HUES64 (cell line): ENCODE results near the gene FBXO34.
"Not testable (repeated sequence)": the region's sequence is repeated elsewhere in the genome, so short reads cannot be mapped to it uniquely, and the experiment has no call there.

ENCODE experiments used
- H3K27ac ChIP-seq: 2 replicates; pipeline ENCODE4 v1.7.0; 2013; ENCODE audit warnings: low read depth, low read length, inconsistent platforms
- H3K27me3 ChIP-seq: 2 replicates; pipeline ENCODE4 v1.6.1; 2013; ENCODE audit warnings: mild to moderate bottlenecking, low read length; ENCODE audit not compliant: insufficient read depth
- H3K36me3 ChIP-seq: 2 replicates; pipeline ENCODE4 v1.6.1; 2013; ENCODE audit warnings: mild to moderate bottlenecking, low read length; ENCODE audit not compliant: insufficient read depth
- H3K4me1 ChIP-seq: 2 replicates; pipeline ENCODE4 v1.6.1; 2013; ENCODE audit warnings: mild to moderate bottlenecking, low read length, moderate library complexity; ENCODE audit not compliant: insufficient read depth
- H3K4me3 ChIP-seq: 2 replicates; pipeline ENCODE4 v1.5.1; 2013; ENCODE audit warnings: mild to moderate bottlenecking, low read length, moderate library complexity
- H3K9ac ChIP-seq: 2 replicates; pipeline ENCODE4 v1.6.1; 2013; ENCODE audit warnings: mild to moderate bottlenecking, low read depth, low read length
- H3K9me3 ChIP-seq: 2 replicates; pipeline ENCODE4 v1.6.1; 2013; ENCODE audit warnings: low read depth, low read length; ENCODE audit not compliant: insufficient read depth
- WGBS: fragments of 150-250, 120-280 bp; methylation state at CpG from one replicate; pipeline ENCODE4 v1.1.7; 2013; ENCODE audit warnings: missing lambda C conversion rate; 5-methylcytosine and 5-hydroxymethylcytosine counted together

Gene FBXO34

DNA sequence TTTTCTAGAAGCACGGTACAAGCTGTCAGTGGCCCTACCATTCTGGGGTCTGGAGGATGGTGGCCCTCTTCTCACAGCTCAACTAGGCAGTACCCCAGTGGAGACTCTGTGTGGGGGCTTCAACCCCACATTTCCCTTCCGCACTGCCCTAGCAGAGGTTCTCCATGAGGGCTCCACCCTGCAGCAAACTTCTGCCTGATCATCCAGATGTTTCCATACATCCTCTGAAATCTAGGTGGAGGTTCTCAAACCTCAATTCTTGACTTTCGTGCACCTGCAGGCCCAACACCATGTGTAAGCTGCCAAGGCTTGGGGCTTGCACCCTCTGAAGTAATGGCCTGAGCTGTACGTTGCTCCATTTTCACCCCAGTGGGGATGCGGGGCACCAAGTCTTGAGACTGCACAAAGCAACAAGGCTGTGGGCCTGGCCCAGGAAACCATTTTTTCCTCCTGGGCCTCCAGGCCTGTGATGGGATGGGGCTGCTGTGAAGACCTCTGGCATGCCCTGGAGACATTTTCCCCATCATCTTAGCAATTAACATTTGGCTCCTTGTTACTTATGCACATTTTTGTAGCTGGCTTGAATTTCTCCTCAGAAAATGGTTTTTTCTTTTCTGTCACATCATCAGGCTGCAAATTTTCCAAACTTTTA, 41.3 kb downstream of the FBXO34 start:
- H3K9ac ChIP-seq, result not testable (repeated sequence)
- WGBS, result 96% methylated on average over 5 of the region's 5 CpGs

DNA sequence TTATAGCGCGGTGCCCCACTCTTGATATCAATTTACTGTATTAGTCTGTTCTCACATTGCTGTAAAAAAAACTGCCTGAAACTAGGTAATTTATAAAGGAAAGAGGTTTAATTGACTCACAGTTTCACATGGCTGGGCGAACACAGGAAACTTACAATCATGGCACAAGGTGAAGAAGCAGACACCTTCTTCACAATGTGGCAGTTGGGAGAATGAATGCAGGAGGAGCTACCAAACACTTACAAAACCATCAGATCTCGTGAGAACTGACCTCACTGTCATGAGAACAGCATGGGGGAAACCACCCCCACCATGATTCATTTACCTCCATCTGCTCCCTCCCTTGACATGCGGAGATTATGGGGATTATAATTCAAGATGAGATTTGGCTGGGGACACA, 42.3 kb downstream of the FBXO34 start:
- H3K36me3 ChIP-seq, result peaks cover 21% of the 10 kb centered on the region
- no peaks in the 10 kb centered on the region for H3K4me1 ChIP-seq
- WGBS, result 93% methylated on average over 4 of the region's 5 CpGs
- H3K9me3 ChIP-seq, result peaks cover 34% of the 10 kb centered on the region
- H3K27me3 ChIP-seq, result no peaks in the 10 kb centered on the region
- no peak overlapping the region for H3K27ac ChIP-seq
- H3K4me3 ChIP-seq, result no peak overlapping the region
- no peak overlapping the region for H3K9ac ChIP-seq

More for the DNA sequence above, 41.3 kb downstream of the FBXO34 start:
- not testable (repeated sequence) for H3K27me3 ChIP-seq, H3K4me1 ChIP-seq, H3K4me3 ChIP-seq, H3K27ac ChIP-seq
- H3K36me3 ChIP-seq, result peaks cover 21% of the 10 kb centered on the region
- H3K9me3 ChIP-seq, result peaks cover 34% of the 10 kb centered on the region

GRCh38 chr14:55314449-55314848, 43.2 kb downstream of the FBXO34 start:
- Histone ChIP-seq H3K27me3 (no peaks in the 10 kb centered on the region), H3K36me3 (peaks cover 21% of the 10 kb centered on the region), H3K4me3 (no peak overlapping the region), H3K4me1 (no peaks in the 10 kb centered on the region), H3K9me3 (peaks cover 34% of the 10 kb centered on the region), H3K27ac (no peak overlapping the region), H3K9ac (no peak overlapping the region)

- Histone ChIP-seq H3K4me1 (no peaks in the 10 kb centered on the region), H3K9ac (no peak overlapping the region), H3K36me3 (peaks cover 13% of the 10 kb centered on the region), H3K4me3 (no peak overlapping the region), H3K27ac (no peak overlapping the region), H3K27me3 (no peaks in the 10 kb centered on the region), H3K9me3 (peaks cover 19% of the 10 kb centered on the region)
- WGBS, result 89% methylated on average over 4 of the region's 4 CpGs
Observed at GRCh38 chr14:55316564-55316963, 45.3 kb downstream of the FBXO34 start.

- Histone ChIP-seq H3K27me3 (no peaks in the 10 kb centered on the region), H3K36me3 (peaks cover 13% of the 10 kb centered on the region), H3K4me3 (no peak overlapping the region), H3K9me3 (peaks cover 9% of the 10 kb centered on the region), H3K27ac (no peak overlapping the region), H3K4me1 (no peaks in the 10 kb centered on the region), H3K9ac (no peak overlapping the region)
- WGBS, result 89% methylated on average over 2 of the region's 3 CpGs
Observed at GRCh38 chr14:55317542-55318306, 46.5 kb downstream of the FBXO34 start.

DNA sequence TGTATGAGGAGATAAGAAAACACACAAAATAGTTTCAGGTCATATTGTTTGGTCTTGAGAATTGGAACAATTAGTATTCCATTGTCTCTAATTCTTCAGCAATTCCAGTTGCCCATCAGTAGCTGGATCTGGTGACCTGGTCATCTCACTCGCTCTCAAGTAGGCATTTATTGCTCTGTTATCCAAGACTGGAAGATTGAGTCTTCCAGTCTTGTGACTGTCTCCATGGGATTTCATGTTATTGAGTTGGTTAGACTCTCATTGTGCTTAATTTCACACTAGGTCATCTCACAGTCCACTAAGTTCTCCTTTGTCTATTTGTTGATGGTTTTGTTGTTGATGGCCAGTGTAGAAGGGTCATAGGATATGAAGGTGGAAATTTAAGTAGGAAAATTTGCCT, 47.5 kb downstream of the FBXO34 start:
- H3K4me1 ChIP-seq, result no peaks in the 10 kb centered on the region
- H3K27me3 ChIP-seq, result no peaks in the 10 kb centered on the region
- H3K9ac ChIP-seq, result no peak overlapping the region
- no peak overlapping the region for H3K4me3 ChIP-seq
- no peaks in the 10 kb centered on the region for H3K9me3 ChIP-seq
- H3K27ac ChIP-seq, result no peak overlapping the region
- peaks cover 5% of the 10 kb centered on the region; the same call in 1 of the 2 replicates for H3K36me3 ChIP-seq
- 96% methylated on average over 1 of the region's 1 CpG for WGBS

DNA sequence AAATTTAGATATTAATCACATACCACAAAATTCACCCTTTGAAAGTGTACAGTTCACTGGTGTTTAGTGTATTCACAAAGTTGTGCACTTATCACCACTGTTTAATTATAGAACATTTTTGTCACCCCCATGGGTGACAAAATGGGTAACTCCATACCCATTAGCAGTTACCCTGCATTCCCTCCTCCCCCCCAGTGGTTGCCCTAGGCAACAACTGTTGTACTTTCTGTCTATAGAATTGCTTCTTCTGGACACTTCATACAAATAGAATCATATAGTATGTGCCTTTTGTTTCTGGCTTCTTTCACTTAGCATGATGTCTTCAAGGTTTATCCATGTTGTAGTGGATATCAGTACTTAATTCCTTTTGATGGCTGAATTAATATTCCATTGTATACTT, 52.7 kb downstream of the FBXO34 start:
- Histone ChIP-seq H3K4me1 (peaks cover 5% of the 10 kb centered on the region; the same call in 1 of the 2 replicates), H3K27me3 (no peaks in the 10 kb centered on the region), H3K9ac (no peak overlapping the region), H3K9me3 (no peaks in the 10 kb centered on the region), H3K4me3 (no peak overlapping the region), H3K27ac (no peak overlapping the region), H3K36me3 (no peaks in the 10 kb centered on the region)

DNA sequence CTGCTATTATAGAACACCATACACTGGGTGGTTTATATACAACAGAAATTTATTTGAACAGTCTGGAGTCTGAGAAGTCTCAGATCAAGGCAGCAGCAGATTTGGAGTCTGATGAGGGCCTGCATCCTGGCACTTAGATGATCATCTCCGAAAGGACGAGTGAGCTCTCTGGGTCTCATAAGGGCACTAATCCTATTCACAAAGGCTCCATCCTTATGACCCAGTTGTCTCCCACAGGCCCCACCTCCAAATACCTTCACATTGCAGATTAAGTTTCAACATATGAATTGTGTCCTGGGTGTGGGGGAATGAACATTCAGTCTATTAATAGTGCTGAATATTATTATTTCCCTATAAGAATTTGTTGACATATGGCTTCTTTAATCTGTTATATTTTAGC, 53.6 kb downstream of the FBXO34 start:
- Histone ChIP-seq H3K4me3 (no peak overlapping the region), H3K9ac (no peak overlapping the region), H3K27me3 (no peaks in the 10 kb centered on the region), H3K9me3 (no peaks in the 10 kb centered on the region), H3K36me3 (no peaks in the 10 kb centered on the region), H3K4me1 (peaks cover 5% of the 10 kb centered on the region; the same call in 1 of the 2 replicates), H3K27ac (no peak overlapping the region)
- 93% methylated on average over 2 of the region's 2 CpGs for WGBS

DNA sequence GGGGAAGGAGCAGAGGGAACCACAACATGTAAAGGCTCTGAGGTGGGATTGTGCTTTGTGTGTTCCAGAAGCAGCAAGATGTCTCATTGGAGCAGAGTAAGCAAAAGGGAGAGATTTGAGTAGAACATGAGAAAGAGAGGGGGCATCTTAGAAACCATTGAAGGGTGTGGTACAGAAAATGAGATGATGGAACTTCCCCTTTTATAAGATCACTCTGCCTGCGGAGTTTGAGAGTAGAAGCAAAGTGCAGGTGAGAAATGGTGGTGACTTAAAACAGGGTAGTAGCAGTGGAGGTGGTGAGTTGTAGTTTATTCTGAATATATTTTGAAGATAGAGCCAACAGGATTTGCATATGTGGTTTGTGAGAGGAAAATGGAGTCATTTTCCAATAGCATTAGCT, 56.0 kb downstream of the FBXO34 start:
- Histone ChIP-seq H3K27me3 (no peaks in the 10 kb centered on the region), H3K36me3 (no peaks in the 10 kb centered on the region), H3K9me3 (no peaks in the 10 kb centered on the region), H3K27ac (no peak overlapping the region), H3K9ac (no peak overlapping the region), H3K4me3 (no peak overlapping the region), H3K4me1 (peaks cover 5% of the 10 kb centered on the region; the same call in 1 of the 2 replicates)
- 92% methylated on average over 1 of the region's 1 CpG for WGBS

DNA sequence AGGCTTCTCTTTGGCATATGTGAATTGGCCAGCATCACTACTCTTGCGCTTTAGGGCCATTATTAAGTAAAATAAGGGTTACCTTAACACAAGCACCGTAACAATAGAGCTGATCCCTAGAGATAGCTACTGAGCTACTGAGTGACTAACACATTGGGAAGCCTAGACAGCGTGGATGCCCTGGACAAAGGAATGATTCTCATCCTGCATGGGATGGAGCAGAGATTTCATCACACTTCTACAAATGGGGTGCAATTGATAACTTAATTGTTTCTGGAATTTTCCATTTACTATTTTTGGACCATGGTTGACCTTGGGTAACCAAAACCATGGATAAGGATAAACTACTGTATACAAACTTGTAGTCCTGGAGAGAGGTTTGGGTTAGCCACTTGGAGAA, 57.1 kb downstream of the FBXO34 start:
- Histone ChIP-seq H3K36me3 (no peaks in the 10 kb centered on the region), H3K27ac (no peak overlapping the region), H3K9ac (no peak overlapping the region), H3K4me1 (peaks cover 5% of the 10 kb centered on the region; the same call in 1 of the 2 replicates), H3K9me3 (no peaks in the 10 kb centered on the region), H3K27me3 (no peaks in the 10 kb centered on the region), H3K4me3 (no peak overlapping the region)
- WGBS, result 90% methylated on average over 3 of the region's 3 CpGs

- Histone ChIP-seq H3K9me3 (no peaks in the 10 kb centered on the region), H3K4me3 (no peak overlapping the region), H3K27ac (no peak overlapping the region), H3K9ac (no peak overlapping the region), H3K27me3 (no peaks in the 10 kb centered on the region), H3K36me3 (no peaks in the 10 kb centered on the region), H3K4me1 (peaks cover 13% of the 10 kb centered on the region; the same call in 1 of the 2 replicates)
- WGBS, result 88% methylated on average over 5 of the region's 6 CpGs
Observed at GRCh38 chr14:55329999-55330710, 58.9 kb downstream of the FBXO34 start.
